AG09319 (cell line): ENCODE measurements around the gene SCNN1B.

Experiments
- DNase-seq: peaks from one replicate; pipeline ENCODE4 v3.0.0-alpha.2; 2010; ENCODE audit warnings: low read depth; ENCODE audit errors: extremely low read depth
- TF ChIP-seq, protein P1 (sequence below): IDR thresholded peaks from 2 replicates; pipeline ENCODE4 v1.5.1; 2011; ENCODE audit warnings: low read depth, mild to moderate bottlenecking, inconsistent platforms, low read length, moderate library complexity

SCNN1B gene

DNA sequence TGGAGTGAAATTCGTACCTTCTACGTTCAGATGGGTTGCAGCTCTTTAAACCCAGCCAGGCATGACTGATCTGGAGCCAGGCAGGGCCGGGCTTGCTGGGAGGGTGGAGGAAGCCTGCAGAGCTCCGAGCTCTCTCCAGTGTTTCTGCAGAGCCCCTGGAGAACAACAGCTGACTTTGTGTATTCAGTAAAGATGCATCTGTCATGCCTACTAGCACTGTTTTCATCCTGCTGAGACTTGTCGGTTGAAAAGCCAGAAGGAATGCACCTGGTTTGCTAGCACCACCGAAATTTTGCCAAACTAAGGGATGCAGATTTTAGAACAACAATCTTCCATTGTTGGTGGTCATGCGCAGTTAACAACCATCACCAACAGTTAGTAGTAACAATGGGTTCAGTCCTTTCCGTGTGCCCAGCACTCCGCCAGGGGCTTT is 22.4 kb upstream of the SCNN1B start:
- no peak for DNase-seq
- TF ChIP-seq, protein P1, sequence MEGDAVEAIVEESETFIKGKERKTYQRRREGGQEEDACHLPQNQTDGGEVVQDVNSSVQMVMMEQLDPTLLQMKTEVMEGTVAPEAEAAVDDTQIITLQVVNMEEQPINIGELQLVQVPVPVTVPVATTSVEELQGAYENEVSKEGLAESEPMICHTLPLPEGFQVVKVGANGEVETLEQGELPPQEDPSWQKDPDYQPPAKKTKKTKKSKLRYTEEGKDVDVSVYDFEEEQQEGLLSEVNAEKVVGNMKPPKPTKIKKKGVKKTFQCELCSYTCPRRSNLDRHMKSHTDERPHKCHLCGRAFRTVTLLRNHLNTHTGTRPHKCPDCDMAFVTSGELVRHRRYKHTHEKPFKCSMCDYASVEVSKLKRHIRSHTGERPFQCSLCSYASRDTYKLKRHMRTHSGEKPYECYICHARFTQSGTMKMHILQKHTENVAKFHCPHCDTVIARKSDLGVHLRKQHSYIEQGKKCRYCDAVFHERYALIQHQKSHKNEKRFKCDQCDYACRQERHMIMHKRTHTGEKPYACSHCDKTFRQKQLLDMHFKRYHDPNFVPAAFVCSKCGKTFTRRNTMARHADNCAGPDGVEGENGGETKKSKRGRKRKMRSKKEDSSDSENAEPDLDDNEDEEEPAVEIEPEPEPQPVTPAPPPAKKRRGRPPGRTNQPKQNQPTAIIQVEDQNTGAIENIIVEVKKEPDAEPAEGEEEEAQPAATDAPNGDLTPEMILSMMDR: no peak

DNA sequence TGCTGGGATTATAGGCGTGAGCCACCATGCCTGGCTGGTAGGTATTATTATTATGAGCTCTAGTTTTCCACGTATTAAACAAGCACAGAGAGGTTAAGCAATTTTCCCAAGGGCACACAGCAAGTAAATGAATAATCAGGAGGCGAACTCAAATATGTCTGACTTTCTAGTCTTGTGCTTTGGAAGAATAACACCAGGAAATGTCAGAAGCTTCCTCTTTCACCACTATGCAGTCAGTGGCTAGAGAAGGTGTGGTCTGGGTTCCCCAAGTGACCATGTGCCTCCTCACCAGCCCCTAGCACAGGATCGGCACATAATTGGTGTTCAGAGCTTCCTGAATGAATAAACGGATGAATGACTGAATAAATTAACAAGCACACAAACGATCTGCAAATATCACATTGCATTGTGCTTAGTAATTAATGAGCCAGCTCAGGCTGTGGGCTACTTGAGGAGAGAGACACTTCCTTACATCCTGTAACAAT is 21.6 kb upstream of the SCNN1B start:
- TF ChIP-seq, protein P1: no peak
- DNase-seq: no peak

DNA sequence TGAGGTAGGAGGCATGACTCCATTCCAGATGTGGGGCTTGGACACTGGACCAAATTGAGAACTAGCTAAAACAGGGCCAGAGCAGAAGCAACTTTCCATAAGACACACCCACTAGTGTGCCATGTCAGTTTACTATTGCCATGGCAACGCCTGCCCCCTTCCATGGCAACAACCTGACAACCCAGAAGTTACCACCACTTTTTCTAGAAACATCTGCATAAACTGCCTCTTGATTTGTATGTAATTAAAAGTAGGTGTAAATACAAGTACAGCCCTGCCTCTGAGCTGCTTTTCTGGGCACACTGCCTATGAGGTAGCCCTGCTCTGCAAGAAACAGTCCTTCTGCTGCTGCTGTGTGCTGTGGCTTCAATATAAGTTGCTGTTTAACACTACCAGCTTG is 19.5 kb upstream of the SCNN1B start:
- TF ChIP-seq, protein P1: no peak
- no peak for DNase-seq

DNA sequence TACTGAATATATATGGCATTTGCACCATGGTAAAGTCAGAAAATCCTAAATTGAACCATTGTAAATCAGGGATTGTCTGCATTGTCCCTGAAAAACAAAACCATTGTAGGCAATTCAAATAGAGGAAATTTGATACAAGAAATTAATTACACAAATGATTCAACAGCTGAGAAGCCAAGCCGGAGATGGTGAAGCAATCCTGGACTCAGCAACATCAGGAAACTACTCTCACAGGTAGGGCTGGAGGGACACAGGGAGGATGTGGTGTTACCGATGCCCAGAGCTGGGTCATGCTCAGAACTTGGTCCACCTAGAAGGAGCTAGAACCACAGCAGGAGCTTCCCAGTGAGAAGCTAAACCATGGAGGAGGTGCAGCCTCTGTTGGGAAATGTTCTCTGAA is 18.5 kb upstream of the SCNN1B start:
- TF ChIP-seq, protein P1: no peak
- DNase-seq: no peak

DNA sequence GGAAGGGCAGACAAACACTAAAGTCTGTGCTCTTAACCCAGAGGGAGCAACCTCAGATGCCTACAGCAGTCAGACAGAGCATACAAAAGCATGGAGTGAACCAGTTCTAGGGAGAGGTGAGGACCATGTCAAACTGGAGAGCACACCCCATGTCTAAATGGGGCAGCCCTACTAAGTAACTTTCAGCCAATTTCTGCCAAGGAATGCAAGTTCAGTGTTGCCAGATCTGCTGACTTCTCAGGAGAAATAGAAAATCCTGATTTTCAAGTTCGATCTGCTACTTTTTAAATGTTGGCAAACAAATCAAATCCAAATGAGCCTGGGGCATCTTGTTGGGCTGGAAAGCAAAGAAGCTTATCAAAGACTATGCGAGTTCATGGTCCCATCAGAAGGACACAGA is 17.5 kb upstream of the SCNN1B start:
- DNase-seq: no peak
- TF ChIP-seq, protein P1: no peak

DNA sequence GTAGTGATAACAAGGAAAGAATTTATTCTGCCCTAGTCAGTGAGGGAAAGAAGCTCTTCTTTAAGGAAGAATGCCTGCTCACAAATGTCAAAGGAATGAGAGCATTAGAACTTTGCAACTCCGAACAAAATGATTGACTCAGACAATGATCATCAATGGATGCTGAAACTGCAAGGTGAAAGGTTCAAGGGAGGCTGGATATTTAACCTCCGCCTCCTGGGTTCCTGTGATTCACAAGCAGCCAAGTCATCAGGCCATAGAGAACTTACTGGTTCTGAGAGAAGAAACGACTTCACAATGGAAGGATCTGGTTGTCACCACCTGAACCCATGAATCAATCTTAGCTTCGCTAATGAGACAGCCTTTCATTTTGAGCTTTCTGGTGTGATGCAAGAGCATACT is 16.0 kb upstream of the SCNN1B start:
- DNase-seq: no peak
- TF ChIP-seq, protein P1: no peak

DNA sequence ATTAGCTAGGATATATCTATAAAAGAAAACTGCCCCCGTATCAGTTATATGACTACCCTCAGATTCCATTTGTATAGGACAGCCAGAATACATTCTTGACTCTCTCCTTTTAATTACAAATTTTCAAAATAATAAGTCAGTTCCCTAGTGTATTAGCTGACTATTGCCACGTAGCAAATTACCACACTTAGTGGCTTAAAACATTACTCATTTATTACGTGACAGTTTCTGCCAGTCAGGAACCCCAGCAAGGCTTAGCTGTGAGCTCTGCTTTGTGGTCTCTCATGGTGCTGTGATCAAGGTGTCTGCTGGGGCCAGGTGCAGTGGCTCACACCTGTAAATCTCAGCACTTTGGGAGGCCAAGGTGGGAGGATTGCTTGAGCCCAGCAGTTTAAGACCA is 13.9 kb upstream of the SCNN1B start:
- no peak for DNase-seq
- TF ChIP-seq, protein P1: no peak
